Measurements from ENCODE around the gene SEMA3F. TPM values are rescaled to one million over a fixed set of nuclear protein-coding genes. Genes with fewer than 3 reads are reported as not detected.

The SEMA3F gene
- total and polyA plus RNA-seq, 8 donors = 1.4 to 8.8 (median 4.9) TPM

DNA sequence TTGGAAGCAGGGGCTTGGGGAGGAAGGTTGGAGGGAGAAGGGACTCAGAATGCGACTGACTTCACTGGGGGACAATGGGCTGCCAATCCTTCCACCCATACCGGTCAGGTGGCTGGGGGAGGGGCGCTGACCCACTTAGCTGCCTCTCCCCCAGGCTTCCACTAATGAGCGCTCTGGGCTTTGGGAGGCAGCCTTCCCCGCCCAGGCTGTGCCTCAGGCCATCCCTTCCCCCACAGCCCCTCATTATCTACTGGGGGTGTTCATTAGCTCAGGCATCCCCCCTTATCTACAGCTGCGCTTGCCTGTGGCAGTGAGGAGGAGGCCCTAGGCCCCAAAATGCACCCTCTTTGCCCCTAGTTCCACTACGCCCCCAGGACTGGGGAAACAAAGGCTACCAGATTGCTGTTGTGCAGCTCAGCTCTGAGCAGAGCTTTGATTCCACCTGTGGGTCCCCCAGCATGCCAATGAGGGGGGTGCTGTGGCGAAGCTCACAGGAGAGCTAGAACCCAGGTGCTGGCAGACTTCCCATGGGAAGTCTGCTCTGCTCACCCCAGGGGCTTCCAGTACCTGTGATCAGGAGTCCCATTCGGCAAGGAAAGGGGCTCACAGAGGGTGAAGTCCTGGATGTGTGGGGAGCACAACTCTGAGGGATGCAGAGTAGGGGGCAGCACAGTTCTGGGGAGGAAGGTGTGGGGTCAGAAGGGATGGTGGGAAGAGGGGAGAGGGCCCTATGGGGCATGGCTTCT, 29.4 kb upstream of the SEMA3F start:
- Histone ChIP-seq H3K4me3 (no peak overlapping the region), H3K9me3 (no peaks in the 10 kb centered on the region), H3K36me3 (peaks cover 0 to 3% (median 0%) of the 10 kb centered on the region in 3 donors), H3K27me3 (no peaks in the 10 kb centered on the region), H3K27ac (no peak overlapping the region), H3K4me1 (no peaks in the 10 kb centered on the region)
- ATAC-seq (no peak), FAIRE-seq (no peak), DNase-seq (peak in 1 of 6 donors; percentile 30)
- WGBS, 2 donors = 63 to 70% methylated on average over 9 of the region's 9 CpGs
- TF ChIP-seq CTCF (IDR thresholded peaks at IDR 0.05) = no peak
- intact Hi-C loops (cut with DNase I) = loop anchor here in 1 of 3 donors (10.0 kb wide), 1 partner anchor 59 kb away; no protein-coding TSS in a partner anchor

DNA sequence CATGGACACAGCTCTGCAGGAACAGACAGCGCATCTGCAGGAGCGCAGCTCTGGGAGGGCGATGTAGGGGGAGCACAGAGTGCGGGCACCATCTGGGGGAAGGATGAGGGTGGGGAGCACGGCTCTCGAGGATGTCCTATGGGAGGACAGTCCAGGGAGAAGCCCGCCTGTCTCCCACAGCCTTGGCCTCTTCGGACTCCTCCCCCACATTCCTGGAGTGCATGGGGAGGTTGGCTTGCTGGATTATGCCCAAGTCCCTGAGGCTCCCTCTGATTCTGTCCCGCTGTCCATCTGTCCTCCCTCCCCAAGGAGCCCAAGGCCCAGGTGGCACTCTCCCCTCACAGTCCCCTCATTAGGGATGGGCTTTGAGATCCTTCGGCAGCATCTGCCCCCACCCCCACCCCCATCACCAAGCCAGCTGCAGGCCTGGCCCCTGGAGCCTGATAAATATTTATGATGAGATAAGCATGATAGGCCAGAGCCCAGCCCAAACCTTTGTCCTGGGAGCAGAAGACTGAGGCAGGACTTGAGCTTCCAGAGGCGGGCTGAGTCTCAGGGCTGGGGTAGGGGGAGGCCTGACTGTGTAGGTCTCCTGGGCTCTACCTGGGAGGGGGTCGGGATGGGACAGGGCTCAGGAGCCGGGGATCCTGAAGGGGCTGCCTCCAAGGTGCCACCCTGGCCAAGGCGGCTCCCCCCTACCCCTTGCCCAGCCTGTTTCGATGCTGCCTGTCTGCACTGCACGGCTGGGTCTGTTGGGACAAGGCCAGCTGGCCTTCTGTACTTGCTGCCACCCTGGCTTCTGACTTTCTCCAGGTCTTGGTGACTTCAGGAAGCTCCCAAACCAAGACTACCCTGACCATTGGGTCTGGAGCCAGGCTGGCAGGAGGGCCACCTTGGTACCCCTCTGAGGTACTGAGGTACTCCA, 28.6 kb upstream of the SEMA3F start:
- FAIRE-seq = no peak
- WGBS, 2 donors = 40 to 50% methylated on average over 14 to 16 of the region's 16 CpGs
- H3K27ac ChIP-seq = no peak overlapping the region
- no peak for DNase-seq
- no peaks in the 10 kb centered on the region for H3K27me3 ChIP-seq
- no peaks in the 10 kb centered on the region for H3K36me3 ChIP-seq
- peak in 3 of 4 donors; percentile 20 to 68 (median 33) for ATAC-seq
- TF ChIP-seq CTCF (IDR thresholded peaks at IDR 0.05) = no peak
- intact Hi-C loops (cut with DNase I) = loop anchor here in 1 of 3 donors (10.0 kb wide), 1 partner anchor 58 kb away; no protein-coding TSS in a partner anchor
- H3K4me1 ChIP-seq = no peaks in the 10 kb centered on the region
- H3K9me3 ChIP-seq = no peaks in the 10 kb centered on the region
- H3K4me3 ChIP-seq = no peak overlapping the region

- no peak for ATAC-seq
- Histone ChIP-seq H3K36me3 (no peaks in the 10 kb centered on the region), H3K9me3 (no peaks in the 10 kb centered on the region), H3K4me3 (no peak overlapping the region), H3K27me3 (no peaks in the 10 kb centered on the region), H3K4me1 (no peaks in the 10 kb centered on the region), H3K27ac (no peak overlapping the region)
- WGBS, 2 donors = 73 to 76% methylated on average over 8 of the region's 8 CpGs
- FAIRE-seq = no peak
- TF ChIP-seq CTCF (IDR thresholded peaks at IDR 0.05) = no peak
- intact Hi-C loops (cut with DNase I) = loop anchor here in 1 of 3 donors (10.0 kb wide), 1 partner anchor 58 kb away; no protein-coding TSS in a partner anchor
- no peak for DNase-seq
Measured at GRCh38 chr3:50127251-50127691, 27.9 kb upstream of the SEMA3F start.

DNA sequence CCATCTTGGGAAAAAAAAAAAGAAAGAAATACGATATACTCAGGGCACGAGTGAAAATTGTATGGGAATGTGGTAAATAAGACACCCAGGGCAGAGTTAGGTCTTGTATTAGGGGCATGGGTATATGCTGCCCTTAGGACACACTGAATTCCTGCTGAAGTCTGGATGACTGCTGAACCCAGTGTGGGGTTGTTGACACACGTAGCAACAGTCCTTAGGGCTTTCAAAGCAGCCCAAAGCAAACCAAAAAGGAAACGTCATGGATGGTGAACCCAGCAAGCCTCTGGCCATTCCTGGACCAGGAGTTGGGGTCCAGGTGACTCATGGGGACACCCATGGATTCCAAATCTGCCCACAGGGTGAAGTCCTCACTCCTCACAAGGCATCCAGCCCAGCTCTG, 27.1 kb upstream of the SEMA3F start:
- no peaks in the 10 kb centered on the region for H3K4me1 ChIP-seq
- no peak overlapping the region for H3K4me3 ChIP-seq
- no peak for TF ChIP-seq CTCF (IDR thresholded peaks at IDR 0.05)
- ATAC-seq (no peak), FAIRE-seq (no peak), DNase-seq (no peak)
- no peaks in the 10 kb centered on the region for H3K27me3 ChIP-seq
- H3K27ac ChIP-seq = no peak overlapping the region
- H3K36me3 ChIP-seq = no peaks in the 10 kb centered on the region
- no peaks in the 10 kb centered on the region for H3K9me3 ChIP-seq
- intact Hi-C loops (cut with DNase I) = loop anchor here in 1 of 3 donors (10.0 kb wide), 1 partner anchor 57 kb away; no protein-coding TSS in a partner anchor
- WGBS, 2 donors = 82 to 83% methylated on average over 4 of the region's 4 CpGs
